GM21576 (cell line): Measurements from ENCODE around the gene LILRB1.
"Not testable (repeated sequence)": the region's sequence is repeated elsewhere in the genome, so short reads cannot be mapped to it uniquely, and the experiment has no call there.

Source experiments
- ATAC-seq: cut with Tn5 transposase; IDR thresholded peaks from one replicate; pipeline ENCODE4 v1.9.1; 2021; ENCODE audit warnings: mild to moderate bottlenecking, moderate library complexity; ENCODE audit not compliant: unreplicated experiment

LILRB1 gene

DNA sequence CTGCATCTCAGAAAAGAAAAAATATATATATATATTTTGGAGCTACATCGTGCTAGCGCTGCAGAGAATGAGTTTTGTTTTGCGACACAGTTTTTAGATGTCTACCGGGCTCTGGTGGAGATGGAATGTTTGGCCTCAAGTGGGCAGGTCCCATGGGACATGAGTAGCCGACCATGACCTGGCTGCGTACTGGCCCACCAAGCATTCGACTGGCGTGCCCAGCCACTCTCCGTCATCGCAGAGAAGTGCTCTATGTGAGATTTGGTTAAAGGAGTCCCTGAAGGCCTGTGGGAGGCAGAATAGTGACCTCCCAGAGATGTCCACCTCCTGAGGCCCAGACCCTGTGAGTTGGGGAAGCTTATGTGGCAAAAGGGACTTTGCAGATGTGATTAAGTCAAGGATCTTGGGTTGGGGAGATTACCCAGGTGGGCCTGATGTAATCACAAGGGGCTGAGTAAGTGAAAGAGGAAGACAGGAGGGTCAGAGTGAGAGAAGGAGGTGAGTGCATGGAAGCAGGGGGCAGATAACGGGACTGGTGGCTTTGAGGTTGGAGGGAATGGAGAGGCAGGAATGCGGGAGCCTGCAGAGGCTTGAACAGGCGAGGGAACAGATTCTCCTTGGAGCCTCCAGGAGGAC lies 31.7 kb downstream of the LILRB1 start:
- ATAC-seq = no peak

DNA sequence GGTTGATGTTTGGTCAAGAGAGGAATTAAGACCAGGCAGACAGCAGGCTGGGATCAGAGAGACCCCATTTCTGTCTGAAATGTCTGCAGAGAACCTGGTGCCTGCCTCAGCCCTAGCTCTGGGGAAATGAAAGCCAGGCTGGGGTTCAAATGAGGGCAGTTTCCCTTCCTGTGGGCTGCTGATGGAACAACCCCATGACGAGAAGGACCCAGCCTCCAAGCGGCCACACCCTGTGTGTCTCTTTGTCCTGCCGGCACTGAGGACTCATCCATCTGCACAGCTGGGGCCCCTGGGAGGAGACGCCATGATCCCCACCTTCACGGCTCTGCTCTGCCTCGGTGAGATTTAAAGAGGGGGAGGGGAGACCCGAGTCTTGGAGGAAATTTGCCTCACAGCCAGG lies 32.4 kb downstream of the LILRB1 start, which contains the start of gene LILRB4:
TSS of gene LILRB4 (plus strand) at position 256 of the 400 bp plus-strand sequence. CDS start at position 305, 49 bp downstream.
- ATAC-seq = no peak

DNA sequence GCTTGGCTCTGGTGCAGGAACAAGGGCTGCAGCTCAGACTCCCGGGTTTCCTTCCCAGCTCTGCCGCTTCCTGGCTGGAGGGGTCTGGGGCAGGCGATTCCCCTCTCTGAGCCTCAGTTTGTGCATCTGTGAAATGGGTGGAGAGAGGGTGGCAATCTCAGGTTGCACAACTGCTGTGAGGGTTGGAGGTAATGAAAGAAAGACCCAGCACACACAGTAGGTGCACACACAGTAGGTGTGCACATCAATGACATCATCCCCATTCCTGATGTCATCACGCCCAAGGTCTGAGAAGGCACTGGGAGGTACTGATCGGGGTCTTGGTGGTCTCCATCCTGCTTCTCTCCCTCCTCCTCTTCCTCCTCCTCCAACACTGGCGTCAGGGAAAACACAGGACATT lies 35.2 kb downstream of the LILRB1 start:
- ATAC-seq = no peak

DNA sequence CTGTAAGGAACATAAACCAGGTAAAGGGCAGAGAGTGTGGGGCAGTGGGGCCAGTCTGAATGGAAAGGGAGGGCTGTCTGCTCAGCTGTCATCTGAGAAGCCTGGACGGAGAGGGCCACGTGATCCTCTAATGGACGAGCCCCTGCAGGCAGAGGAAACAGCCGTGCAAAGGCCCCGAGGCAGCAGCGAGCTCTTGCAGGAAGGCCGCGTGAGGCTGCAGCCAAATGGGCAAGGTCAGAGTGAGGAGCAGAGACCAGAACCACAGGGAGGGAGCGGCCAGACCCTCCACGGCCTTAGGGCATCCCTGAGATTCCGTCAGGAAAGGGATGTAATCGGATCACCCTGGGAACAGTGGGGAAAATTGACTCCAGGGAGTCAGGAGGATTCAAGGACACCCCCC lies 36.9 kb downstream of the LILRB1 start:
- ATAC-seq = no peak

DNA sequence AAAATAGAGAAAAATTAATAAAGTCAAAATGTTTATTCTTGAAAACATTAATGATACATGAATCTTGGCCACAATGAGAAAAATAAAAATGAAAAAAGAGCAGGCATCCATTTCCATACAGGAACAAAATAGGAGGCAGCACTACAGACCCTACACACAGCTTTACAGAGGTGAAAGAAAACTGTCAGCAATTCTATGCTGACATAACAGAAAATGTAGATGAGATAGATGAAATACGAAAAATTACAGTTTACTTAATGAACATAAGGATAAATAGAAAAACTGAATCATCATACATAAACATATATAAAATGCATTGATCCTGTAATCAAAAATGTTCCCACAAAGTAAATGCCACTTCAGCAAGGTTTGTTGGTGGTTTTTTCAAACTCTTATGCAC lies 38.1 kb downstream of the LILRB1 start:
- ATAC-seq = no peak

DNA sequence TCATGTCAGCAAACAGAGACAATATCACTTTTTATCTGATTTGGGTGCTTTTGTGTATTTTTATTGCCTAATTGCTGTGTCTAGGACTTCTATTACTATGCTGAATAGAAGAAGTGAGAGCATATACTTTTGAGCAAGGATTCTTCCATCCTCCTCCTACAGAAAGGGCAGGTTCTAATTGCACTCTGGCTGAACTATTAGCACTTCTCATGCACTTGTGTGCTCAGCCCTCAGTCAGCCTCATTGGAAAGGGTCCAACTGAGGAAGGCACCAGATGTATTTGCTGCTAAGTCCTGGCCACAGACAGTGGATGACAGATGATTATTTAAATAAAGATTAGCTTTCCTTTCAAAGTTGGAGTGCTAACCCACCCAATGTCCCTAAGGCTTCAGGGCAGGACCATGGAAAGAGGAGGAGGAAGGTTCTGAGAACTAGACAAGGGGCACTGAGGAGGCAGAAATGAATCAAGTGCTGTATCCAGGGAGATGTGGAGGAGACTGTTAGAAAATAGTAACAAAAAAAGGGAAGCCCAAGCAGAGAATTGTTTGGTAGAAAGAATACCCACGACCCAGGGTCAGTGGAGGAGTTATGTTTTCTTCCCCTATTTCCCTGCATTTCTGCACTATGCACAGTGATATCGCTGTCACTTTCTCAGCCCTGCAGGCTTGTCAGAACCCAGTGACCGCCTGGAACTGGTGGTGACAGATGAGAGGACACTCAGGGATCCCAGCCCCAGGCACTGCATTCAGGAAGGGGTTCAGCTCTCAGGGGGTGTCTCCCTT lies 40.5 kb downstream of the LILRB1 start:
- no peak for ATAC-seq

DNA sequence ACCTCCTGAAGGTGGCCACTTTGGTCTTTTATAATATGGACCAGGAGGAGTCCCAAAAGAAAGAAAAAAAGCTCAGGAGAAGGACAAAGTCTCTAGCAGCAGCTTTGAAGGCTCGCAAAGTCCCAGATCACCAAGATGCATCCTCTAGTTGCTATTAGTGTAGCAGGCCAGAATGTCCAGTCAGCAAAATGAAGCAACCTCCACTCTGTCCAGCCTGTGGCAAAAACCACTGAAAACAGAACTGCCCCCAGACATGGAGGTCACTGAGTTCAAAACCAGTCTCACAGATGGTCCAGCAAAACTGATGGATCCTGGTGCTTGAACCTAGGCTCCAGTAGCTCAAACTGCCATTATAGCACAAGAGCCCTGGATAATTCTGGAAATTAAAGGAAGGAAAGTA lies 42.9 kb downstream of the LILRB1 start:
- no peak for ATAC-seq

DNA sequence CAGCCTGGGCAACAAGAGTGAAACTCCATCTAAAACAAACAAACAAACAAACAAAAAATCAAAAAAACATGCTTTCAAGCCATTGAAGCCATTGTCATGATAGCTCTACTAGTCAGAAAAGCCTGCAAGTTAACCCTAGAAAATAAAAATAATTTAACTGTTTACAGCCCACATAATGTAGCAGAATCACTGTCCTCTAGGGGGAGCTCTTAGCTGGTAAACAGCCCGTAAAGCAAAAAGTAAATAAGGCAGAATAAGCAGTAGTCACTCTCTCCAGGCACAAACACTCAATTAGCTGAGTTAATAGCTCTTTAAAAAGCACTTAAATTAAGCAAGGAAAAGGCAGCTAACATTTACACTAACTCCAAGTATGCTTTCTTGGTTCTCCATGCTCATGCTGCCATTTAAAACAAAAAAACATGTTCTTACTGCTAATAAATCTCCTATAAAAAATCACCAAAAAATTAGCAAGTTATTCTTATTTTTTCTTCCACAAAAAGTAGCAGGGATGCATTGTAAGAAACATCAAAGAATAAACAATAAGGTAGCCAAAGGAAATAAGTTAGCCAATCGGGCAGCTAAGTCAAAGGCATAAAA lies 43.8 kb downstream of the LILRB1 start:
- no peak for ATAC-seq

DNA sequence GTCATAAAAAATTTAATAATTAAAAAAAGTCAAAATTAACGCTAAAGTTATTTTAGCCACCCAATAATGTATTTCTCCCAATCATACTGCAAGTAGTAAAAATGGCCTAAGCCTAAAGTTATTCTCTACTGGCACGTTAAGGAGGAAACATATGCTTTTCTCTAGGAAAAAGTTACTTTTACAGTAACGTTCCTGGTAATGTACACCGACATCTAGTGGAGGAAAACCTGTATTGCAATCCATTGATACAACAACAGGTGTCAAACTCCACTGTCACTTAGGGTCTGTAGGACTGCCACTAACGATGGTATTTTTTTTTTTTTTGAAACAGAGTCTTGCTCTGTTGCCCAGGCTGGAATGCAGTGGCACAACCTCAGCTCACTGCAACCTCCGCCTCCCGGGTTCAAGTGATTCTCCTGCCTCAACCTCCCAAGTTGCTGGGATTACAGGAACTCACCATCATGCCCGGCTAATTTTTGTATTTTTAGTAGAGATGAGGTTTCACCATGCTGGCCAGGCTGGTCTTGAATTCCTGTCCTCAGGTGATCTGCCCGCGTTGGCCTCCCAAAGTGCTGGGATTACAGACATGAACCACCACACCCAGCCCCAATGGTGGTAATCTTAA lies 46.0 kb downstream of the LILRB1 start:
- ATAC-seq = not testable (repeated sequence)

DNA sequence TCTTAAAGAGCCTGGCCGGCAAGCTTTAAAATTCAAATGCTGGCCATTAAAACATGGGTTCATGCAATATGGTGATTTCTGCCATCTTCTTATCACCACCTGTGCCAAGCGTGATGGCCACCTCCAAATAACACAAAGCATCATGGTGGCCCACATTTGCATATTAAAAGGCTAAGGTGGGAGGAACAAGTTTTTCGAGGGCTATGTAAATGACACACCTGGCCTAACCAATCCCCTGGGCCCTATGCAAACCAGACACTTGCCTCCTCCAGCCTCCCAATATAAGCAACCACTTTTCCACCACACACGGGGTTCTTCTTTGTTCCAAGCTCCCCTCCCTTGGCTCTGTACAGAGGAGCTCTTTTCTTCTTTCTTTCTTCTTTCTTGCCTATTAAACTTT lies 46.9 kb downstream of the LILRB1 start:
- no peak for ATAC-seq

DNA sequence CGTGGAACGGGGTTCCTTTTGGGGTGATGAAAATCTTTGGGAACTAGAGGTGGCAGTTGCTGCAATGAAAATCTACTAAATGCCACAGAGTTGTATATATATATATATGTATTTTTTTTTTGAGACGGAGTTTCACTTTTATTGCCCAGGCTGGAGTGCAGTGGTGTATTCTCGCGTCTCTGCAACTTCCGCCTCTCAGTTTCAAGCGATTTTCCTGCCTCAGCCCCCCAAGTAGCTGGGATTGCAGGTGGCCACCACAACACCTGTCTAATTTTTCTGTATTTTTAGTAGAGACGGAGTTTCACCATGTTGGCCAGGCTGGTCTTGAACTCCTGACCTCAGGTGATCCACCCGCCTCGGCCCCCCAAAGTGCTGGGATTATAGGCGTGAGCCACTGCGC lies 51.3 kb downstream of the LILRB1 start:
- ATAC-seq = not testable (repeated sequence)

DNA sequence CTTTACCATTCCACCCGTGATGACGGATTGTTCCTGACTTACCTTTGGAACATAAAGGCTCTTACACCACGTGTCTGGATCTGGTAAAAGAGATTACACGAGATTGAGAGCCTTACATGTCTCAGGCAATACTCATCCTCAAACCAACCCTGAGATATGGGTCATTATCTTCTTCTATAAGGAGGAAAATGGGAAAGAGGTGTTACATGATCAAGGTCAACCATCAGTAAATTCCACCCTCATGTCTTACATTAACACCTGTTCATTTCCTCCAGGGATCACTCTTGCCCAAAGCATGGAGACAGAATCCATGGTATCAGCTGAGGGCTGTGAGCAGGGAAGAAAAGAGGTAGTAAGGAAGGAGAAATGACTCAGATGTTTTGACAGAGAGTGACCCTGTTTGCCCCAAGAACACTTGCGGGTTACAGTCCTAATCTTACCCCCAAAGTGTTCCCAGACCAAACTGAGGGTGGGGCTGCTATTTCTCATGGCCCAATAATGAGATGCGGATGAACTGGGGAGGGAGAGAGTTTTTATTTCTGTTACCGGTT lies 52.1 kb downstream of the LILRB1 start:
- no peak for ATAC-seq

DNA sequence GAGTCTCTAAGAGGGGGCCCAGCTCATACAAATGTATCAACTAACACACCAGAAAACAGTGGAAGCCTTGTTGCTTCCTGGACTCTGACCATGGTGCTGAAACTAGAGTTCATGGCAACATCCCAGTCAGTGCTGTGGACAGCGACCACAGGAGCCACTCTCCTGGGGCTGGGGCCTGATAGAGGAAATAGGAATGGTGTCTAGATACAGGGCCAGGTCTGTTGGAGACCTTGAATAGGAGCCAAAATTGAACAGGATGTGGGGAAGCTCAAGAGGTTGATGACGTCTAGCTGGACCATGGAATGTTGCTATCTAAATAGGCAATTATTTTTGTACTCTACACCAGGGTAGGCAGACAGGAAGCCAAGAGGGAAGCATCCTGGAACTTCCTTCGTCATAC lies 54.2 kb downstream of the LILRB1 start:
- ATAC-seq = no peak
